Suprapubic skin (tissue), 4 donors: Measurements from ENCODE around the gene NEUROG3. TPM values are rescaled to one million over a fixed set of nuclear protein-coding genes. Genes with fewer than 3 reads are reported as not detected.

Experiments used
- DNase-seq, 2 donors: peaks; one replicate each; pipeline ENCODE4 v3.0.0-alpha.2; 2019; ENCODE audit warnings: low spot score in 2 of 2
- H3K27ac ChIP-seq: fragments of 200-600 bp; sonication (generic); one replicate; pipeline ENCODE4 v1.5.1; 2019
- H3K27me3 ChIP-seq: fragments of 200-600 bp; sonication (generic); one replicate; pipeline ENCODE4 v1.5.1; 2019
- H3K36me3 ChIP-seq: fragments of 200-600 bp; sonication (generic); one replicate; pipeline ENCODE4 v1.5.1; 2019
- H3K4me1 ChIP-seq: fragments of 200-600 bp; sonication (generic); one replicate; pipeline ENCODE4 v1.5.1; 2019
- H3K4me3 ChIP-seq: fragments of 200-600 bp; sonication (generic); one replicate; pipeline ENCODE4 v1.5.1; 2019; ENCODE audit warnings: mild to moderate bottlenecking
- H3K9me3 ChIP-seq: fragments of 200-600 bp; sonication (generic); one replicate; pipeline ENCODE4 v1.5.1; 2019
- EP300 ChIP-seq: sonication (generic); formaldehyde crosslinking; IDR thresholded peaks from one replicate; pipeline ENCODE4 v1.6.1; 2017; ENCODE audit warnings: antibody characterized with exemption
- POLR2A ChIP-seq, 2 donors: fragments of 450-650 bp; IDR thresholded peaks; one replicate each; pipeline ENCODE4 v1.6.1; 2017; ENCODE audit warnings: antibody characterized with exemption in 2 of 2, mild to moderate bottlenecking in 2 of 2, moderate library complexity in 2 of 2
- POLR2AphosphoS5 ChIP-seq, 3 donors: sonication (generic); formaldehyde crosslinking; IDR thresholded peaks; one replicate each; pipeline ENCODE4 v1.6.1; 2017; ENCODE audit warnings: antibody characterized with exemption in 3 of 3
- WGBS: methylation state at CpG from one replicate; pipeline ENCODE4 v1.1.5; 2018; 5-methylcytosine and 5-hydroxymethylcytosine counted together
- total RNA-seq, 4 donors: library from RNA; depleted of rRNA; stranded (reverse); fragments of >200 nt; gene quantifications; one replicate each; pipeline ENCODE4 v1.1.0, GENCODE V29; 2016
- TF ChIP-seq, protein P1 (sequence below), 2 donors: fragments of 200-600 bp in 1 of 2; fragments of 450-650 bp in 1 of 2; sonication (generic) in 1 of 2; IDR thresholded peaks; one replicate each; pipeline ENCODE4 v1.5.1; 2016 to 2019; ENCODE audit warnings: antibody characterized with exemption in 2 of 2, mild to moderate bottlenecking in 1 of 2, moderate library complexity in 1 of 2

NEUROG3 gene
- total RNA-seq, 4 donors from 2014 or later = not detected

DNA sequence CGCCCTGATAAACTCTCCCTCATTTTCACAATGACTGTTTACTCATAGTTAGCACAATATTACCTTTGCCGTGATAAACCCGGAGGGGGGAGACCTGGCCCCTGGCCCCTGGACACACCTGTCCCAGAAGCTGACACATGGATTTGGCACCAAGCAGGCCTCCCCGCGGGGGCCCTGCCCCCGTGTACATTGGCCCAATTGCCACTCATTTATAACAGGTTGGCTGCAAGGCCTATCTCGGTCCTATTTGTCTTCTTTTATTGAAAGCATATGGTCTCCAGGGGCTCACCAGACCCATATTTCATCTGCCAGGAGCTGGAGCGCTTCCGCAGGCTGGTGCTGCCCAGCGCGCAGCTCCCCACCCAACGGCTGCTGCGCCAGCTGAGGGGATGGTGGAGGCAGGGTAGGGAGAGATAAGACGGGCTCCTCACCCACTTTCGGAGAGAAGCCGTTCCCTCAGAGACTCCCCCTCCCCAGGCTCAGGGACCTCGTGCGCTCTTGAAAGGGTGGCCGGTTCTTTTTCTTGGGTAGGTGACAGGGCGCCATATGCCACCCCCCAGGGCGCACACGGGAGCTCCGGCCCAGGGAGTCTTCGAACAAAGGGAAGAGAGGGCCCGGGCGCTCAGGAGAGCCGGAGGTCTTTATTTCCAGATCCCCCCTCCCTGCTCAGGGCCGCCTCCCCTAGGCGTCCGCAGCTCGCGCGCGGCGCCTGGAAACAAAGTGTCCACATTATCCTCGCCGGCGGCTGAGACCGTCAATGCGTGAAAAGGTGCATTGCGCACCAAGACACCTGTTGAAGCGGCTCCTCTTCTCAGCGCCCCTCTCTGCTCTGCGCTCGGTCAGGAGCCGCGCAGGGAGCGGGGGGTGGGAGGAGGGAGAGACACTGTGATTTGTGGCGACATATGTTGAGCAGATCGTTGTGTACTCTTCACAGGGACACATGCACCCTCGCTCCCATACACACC, 4.3 kb upstream of the NEUROG3 start:
- no peak overlapping the region for H3K4me3 ChIP-seq
- peaks cover 25% of the 10 kb centered on the region for H3K4me1 ChIP-seq
- TF ChIP-seq, protein P1, sequence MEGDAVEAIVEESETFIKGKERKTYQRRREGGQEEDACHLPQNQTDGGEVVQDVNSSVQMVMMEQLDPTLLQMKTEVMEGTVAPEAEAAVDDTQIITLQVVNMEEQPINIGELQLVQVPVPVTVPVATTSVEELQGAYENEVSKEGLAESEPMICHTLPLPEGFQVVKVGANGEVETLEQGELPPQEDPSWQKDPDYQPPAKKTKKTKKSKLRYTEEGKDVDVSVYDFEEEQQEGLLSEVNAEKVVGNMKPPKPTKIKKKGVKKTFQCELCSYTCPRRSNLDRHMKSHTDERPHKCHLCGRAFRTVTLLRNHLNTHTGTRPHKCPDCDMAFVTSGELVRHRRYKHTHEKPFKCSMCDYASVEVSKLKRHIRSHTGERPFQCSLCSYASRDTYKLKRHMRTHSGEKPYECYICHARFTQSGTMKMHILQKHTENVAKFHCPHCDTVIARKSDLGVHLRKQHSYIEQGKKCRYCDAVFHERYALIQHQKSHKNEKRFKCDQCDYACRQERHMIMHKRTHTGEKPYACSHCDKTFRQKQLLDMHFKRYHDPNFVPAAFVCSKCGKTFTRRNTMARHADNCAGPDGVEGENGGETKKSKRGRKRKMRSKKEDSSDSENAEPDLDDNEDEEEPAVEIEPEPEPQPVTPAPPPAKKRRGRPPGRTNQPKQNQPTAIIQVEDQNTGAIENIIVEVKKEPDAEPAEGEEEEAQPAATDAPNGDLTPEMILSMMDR (IDR thresholded peaks at IDR 0.05) = no peak
- TF ChIP-seq POLR2A (IDR thresholded peaks at IDR 0.05) (no peak), EP300 (no peak), POLR2AphosphoS5 (IDR thresholded peaks at IDR 0.05) (no peak)
- 2% methylated on average over 49 of the region's 51 CpGs for WGBS
- no peak for DNase-seq
- H3K27ac ChIP-seq = no peak overlapping the region
- H3K9me3 ChIP-seq = no peaks in the 10 kb centered on the region
- peaks cover 94% of the 10 kb centered on the region for H3K27me3 ChIP-seq
- no peaks in the 10 kb centered on the region for H3K36me3 ChIP-seq

DNA sequence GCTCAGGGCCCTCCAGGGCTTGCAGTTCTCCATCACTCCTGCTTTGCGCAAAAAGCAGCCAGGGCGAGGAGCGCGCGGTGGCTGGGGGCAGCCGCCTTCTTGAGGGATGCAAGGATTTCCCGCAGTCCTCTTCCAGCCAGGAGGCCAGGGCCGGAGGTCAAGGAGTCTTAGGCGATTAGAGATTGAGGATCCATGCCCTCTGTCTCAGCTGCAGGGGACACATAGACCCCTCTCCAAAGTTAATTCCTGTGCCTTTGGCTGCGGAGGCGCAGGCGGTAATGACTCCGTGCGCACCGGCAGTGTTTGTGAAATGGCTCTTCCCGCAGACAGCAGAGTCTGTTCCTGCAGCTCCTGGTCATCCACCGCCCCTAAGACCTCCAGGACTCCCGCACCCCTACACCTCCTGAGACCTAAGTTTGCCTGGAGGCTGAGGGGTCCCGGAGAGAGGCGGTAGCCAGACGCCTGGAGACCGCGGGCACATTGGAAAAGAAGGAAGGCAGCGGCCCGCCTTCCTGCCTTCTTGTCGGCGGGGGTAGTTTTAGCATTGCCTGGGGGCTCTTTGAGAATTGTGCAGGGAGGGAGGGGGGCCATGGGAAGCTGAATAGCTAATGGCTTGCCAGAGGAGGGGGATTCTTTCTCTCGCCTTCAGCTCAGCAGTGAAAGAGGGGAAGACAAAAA, 3.3 kb upstream of the NEUROG3 start:
- Histone ChIP-seq H3K36me3 (no peaks in the 10 kb centered on the region), H3K4me3 (no peak overlapping the region), H3K9me3 (no peaks in the 10 kb centered on the region), H3K4me1 (peaks cover 32% of the 10 kb centered on the region), H3K27ac (no peak overlapping the region), H3K27me3 (peaks cover 99% of the 10 kb centered on the region)
- TF ChIP-seq, protein P1 (IDR thresholded peaks at IDR 0.05) = no peak
- WGBS = 3% methylated on average over 23 of the region's 28 CpGs
- DNase-seq = no peak

DNA sequence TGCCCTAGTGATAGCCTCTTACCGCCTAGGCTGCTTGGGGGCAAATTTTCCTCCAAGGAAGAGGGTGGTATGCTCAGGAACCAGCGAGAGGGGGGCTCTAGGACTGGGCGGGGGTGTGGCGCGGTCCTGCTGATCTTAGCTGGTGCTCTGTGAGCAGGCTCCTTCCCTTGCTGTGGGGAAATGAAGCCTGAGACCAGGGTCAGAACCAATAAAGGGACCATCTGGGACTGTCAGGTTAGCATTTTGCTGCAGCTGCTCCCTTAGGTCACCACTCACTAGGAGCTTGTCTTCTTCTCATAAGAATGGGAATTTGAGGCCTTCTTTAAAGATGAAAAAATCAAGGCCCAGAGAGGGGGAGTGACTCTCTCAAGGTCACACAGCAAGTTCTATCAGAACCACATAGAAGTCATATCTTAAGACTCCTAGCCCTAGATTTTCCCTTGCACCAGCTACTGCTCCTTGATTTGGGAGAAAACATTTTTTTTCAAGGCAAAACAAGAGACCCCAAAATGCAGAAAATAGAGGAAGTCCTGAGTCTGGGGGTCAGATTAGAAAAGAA, 2.0 kb upstream of the NEUROG3 start:
- Histone ChIP-seq H3K9me3 (no peaks in the 10 kb centered on the region), H3K4me3 (no peak overlapping the region), H3K27ac (no peak overlapping the region), H3K27me3 (peaks cover 100% of the 10 kb centered on the region), H3K36me3 (no peaks in the 10 kb centered on the region), H3K4me1 (peaks cover 32% of the 10 kb centered on the region)
- WGBS = 5% methylated on average over 5 of the region's 5 CpGs
- TF ChIP-seq, protein P1 (IDR thresholded peaks at IDR 0.05) = no peak
- TF ChIP-seq POLR2A (IDR thresholded peaks at IDR 0.05) (no peak), EP300 (no peak), POLR2AphosphoS5 (IDR thresholded peaks at IDR 0.05) (no peak)
- no peak for DNase-seq

DNA sequence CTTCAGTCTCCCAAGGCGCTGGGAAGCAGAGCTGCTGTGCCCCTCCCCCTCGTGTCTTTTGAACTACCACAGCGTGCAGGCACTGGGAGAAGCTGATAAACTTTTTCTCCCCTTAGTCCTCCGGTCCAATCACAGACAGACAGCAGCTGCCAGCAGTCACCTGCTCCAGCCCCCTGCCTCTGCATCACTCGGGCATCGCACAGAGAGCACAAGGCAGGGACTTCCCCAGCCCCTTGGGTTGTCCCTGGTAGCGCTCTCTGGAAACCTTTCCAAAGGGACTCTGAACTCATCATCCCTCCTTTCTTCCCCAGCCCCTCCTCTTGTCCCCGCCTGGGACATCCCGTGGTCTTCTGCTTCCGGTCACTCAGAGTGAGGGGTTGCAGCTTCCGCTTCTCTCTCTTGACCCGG, 1.4 kb upstream of the NEUROG3 start:
- Histone ChIP-seq H3K4me3 (no peak overlapping the region), H3K9me3 (no peaks in the 10 kb centered on the region), H3K27me3 (peaks cover 100% of the 10 kb centered on the region), H3K36me3 (no peaks in the 10 kb centered on the region), H3K27ac (no peak overlapping the region), H3K4me1 (peaks cover 32% of the 10 kb centered on the region)
- no peak for TF ChIP-seq POLR2A (IDR thresholded peaks at IDR 0.05)
- no peak for TF ChIP-seq EP300
- TF ChIP-seq, protein P1 (IDR thresholded peaks at IDR 0.05) = no peak
- no peak for TF ChIP-seq POLR2AphosphoS5 (IDR thresholded peaks at IDR 0.05)
- DNase-seq = no peak
- WGBS = 5% methylated on average over 12 of the region's 12 CpGs
